Heart left ventricle (tissue), 16 donors: ENCODE results near the gene ABHD14A. TPM values are rescaled to one million over a fixed set of nuclear protein-coding genes. Genes with fewer than 3 reads are reported as not detected.

Experiments used
- ATAC-seq, 4 donors: fragments of 200-7000 bp; cut with Tn5 transposase; one replicate each; pipeline ENCODE4 v1.9.1; 2020 to 2022; ENCODE audit warnings: moderate library complexity in 4 of 4, mild to moderate bottlenecking in 3 of 4, moderate number of reproducible peaks in 1 of 4
- DNase-seq, 5 donors: peaks; one replicate each; pipeline ENCODE4 v3.0.0-alpha.2; 2020
- H3K27ac ChIP-seq, 12 donors: fragments of 200-600 bp; sonication (generic) in 4 of 12; one replicate each; pipeline versions ENCODE4 v1.5.0 to v1.8.0; 2016 to 2022; ENCODE audit warnings: mild to moderate bottlenecking in 2 of 12
- H3K27me3 ChIP-seq, 9 donors: fragments of 200-600 bp; sonication (generic) in 2 of 9; one replicate each; pipeline versions ENCODE4 v1.5.1 to v1.8.0; 2016 to 2022; ENCODE audit warnings: mild to moderate bottlenecking in 3 of 9
- H3K36me3 ChIP-seq, 9 donors: fragments of 200-600 bp; sonication (generic) in 2 of 9; one replicate each; pipeline versions ENCODE4 v1.5.0 to v1.8.0; 2018 to 2022; ENCODE audit warnings: mild to moderate bottlenecking in 2 of 9
- H3K4me1 ChIP-seq, 12 donors: fragments of 200-600 bp; sonication (generic) in 4 of 12; one replicate each; pipeline versions ENCODE4 v1.5.0 to v1.8.0; 2016 to 2022; ENCODE audit warnings: mild to moderate bottlenecking in 3 of 12
- H3K4me3 ChIP-seq, 12 donors: fragments of 200-600 bp; sonication (generic) in 4 of 12; one replicate each; pipeline versions ENCODE4 v1.5.0 to v1.8.0; 2017 to 2022; ENCODE audit warnings: mild to moderate bottlenecking in 9 of 12, moderate library complexity in 4 of 12
- H3K9me3 ChIP-seq, 12 donors: fragments of 200-600 bp; sonication (generic) in 4 of 12; one replicate each; pipeline versions ENCODE4 v1.5.0 to v1.8.0; 2016 to 2022; ENCODE audit warnings: mild to moderate bottlenecking in 1 of 12
- CTCF ChIP-seq, 12 donors: fragments of 200-600 bp; sonication (generic) in 4 of 12; IDR thresholded peaks; one replicate each; pipeline versions ENCODE4 v1.5.0 to v1.8.0; 2018 to 2022; ENCODE audit warnings: antibody characterized with exemption in 12 of 12, mild to moderate bottlenecking in 5 of 12
- POLR2A ChIP-seq, 2 donors: fragments of 450-650 bp; IDR thresholded peaks; one replicate each; pipeline ENCODE4 v1.6.1; 2017; ENCODE audit warnings: antibody characterized with exemption in 2 of 2, mild to moderate bottlenecking in 2 of 2, moderate library complexity in 2 of 2
- WGBS, 4 donors: extraction: QIAGEN DNeasy Blood & Tissue Kit in 2 of 4; methylation state at CpG; one replicate each; pipeline versions ENCODE4 v1.1.5 to v1.1.7; 2013 to 2018; 5-methylcytosine and 5-hydroxymethylcytosine counted together
- intact Hi-C, 10 donors: fragments of 100-400 bp; cut with DNase I; formaldehyde crosslinking; loops; one replicate each; pipeline versions ENCODE4 v1.11.1 to v1.14.2; 2022
- polyA plus RNA-seq, 2 donors: library from polyadenylated mRNA; stranded (reverse); fragments of 200-250 nt; gene quantifications; one replicate each; pipeline ENCODE4 v1.2.3, GENCODE V29; 2013
- total RNA-seq, 9 donors: library from RNA; depleted of rRNA in 2 of 9; stranded (reverse); fragments of >200 nt in 2 of 9; fragmentation: NEBNext Ultra II Directional in 3 of 9; extraction: Animal tissue kit (Norgen Biotek cat#: 25700) in 3 of 9; gene quantifications; one replicate each; pipeline versions ENCODE4 v1.1.0 to v1.2.4, GENCODE V29; 2016 to 2023
- donor health status: ischemic (EF 13 %, LVEDD 7.1; RV severe dilation, severe dysfunction).
- donor health status: healthy with polysubstance abuse.
- donor health status: DM: no; HTN: yes; CAD: no.
- donor health status: DM: no; HTN: no; CAD: no.
- donor health status: ischemic (EF 25% LVEDD 6.9; RV normal size, moderate dysfunction).
- donor health status: ischemic (EF 25% LVEDD 5.7; RV mildly dilated, moderate dysfunction).
- donor health status: healthy.
- donor health status: DM: yes; HTN: yes; CAD: no.
- donor health status: ischemic (EF 35%, LVEDD 5.7; RV mildly dilated, moderate dysfunction).
- donor health status: nonischemic (EF 11% LVEDD 7.7; RV severe dilation, severe dysfunction).
- donor health status: DM: yes; HTN: yes; CAD: no.
- donor health status: PGD.
- donor health status: ischemic (EF 29% LVEDD 5.4; RV normal size, mild dysfunction).
- donor health status: nonischemic (EF 23%, LVEDD 6.1; RV moderate dilation, normal function).

Gene ABHD14A
- total and polyA plus RNA-seq, 11 donors: 17.7 to 70.3 (median 22.1) TPM

- peak; percentile 83 to 94 (median 85) for DNase-seq
- no peaks in the 10 kb centered on the region for H3K9me3 ChIP-seq
- intact Hi-C loops: loop anchor here in 2 of 10 donors (1.0 to 5.0 kb wide), 2 partner anchors 22 to 33 kb away; no protein-coding TSS in a partner anchor
Measured at GRCh38 chr3:52019352-52020080, 44.7 kb downstream of the ABHD14A start.

DNA sequence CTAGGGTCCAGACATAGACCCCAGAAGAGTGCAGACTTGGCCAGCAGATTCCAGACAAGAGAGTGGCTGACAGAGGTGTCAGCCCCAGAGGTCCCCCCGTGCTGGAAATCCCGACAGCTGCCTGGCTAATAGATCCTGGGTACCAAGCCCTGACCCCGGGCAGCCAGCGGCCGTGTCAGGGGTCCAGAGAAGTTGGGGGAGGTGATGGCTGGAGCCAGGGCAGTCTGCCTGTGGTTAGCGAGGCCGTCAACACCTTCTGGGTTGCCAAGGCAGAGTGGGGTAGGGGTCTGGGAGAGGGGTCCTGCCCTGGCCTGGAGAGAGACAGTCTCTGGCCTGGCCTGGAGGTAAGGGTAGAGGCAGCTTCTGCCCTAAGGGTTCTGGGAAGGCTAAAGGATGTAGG lies 45.9 kb downstream of the ABHD14A start:
- Histone ChIP-seq H3K4me3 (no peak overlapping the region), H3K27ac (peak overlapping the region; percentile 81 to 99 (median 93)), H3K4me1 (peaks cover 44 to 100% (median 85%) of the 10 kb centered on the region in 12 donors), H3K9me3 (no peaks in the 10 kb centered on the region), H3K36me3 (no peaks in the 10 kb centered on the region), H3K27me3 (no peaks in the 10 kb centered on the region)
- intact Hi-C loops: loop anchor here in 1 of 10 donors (1.0 kb wide), 1 partner anchor 21 kb away; no protein-coding TSS in a partner anchor
- TF ChIP-seq POLR2A (IDR thresholded peaks at IDR 0.05) (no peak), CTCF (IDR thresholded peaks at IDR 0.05) (no peak)
- ATAC-seq (no peak), DNase-seq (no peak)
- 82 to 92% (median 87%) methylated on average over 7 of the region's 7 CpGs for WGBS, 4 donors

More at GRCh38 chr3:52019352-52020080, 44.7 kb downstream of the ABHD14A start:
- Histone ChIP-seq H3K27ac (peak overlapping the region; percentile 81 to 99 (median 93)), H3K4me3 (no peak overlapping the region), H3K27me3 (no peaks in the 10 kb centered on the region), H3K36me3 (no peaks in the 10 kb centered on the region), H3K4me1 (peaks cover 36 to 100% (median 78%) of the 10 kb centered on the region in 12 donors)
- WGBS, 4 donors: 24 to 29% (median 26%) methylated on average over 16 to 17 of the region's 17 CpGs
- peak; percentile 78 to 83 (median 80) for ATAC-seq
- TF ChIP-seq CTCF (IDR thresholded peaks at IDR 0.05): no peak
- TF ChIP-seq POLR2A (IDR thresholded peaks at IDR 0.05): peak in 1 of 2 donors; percentile 64

DNA sequence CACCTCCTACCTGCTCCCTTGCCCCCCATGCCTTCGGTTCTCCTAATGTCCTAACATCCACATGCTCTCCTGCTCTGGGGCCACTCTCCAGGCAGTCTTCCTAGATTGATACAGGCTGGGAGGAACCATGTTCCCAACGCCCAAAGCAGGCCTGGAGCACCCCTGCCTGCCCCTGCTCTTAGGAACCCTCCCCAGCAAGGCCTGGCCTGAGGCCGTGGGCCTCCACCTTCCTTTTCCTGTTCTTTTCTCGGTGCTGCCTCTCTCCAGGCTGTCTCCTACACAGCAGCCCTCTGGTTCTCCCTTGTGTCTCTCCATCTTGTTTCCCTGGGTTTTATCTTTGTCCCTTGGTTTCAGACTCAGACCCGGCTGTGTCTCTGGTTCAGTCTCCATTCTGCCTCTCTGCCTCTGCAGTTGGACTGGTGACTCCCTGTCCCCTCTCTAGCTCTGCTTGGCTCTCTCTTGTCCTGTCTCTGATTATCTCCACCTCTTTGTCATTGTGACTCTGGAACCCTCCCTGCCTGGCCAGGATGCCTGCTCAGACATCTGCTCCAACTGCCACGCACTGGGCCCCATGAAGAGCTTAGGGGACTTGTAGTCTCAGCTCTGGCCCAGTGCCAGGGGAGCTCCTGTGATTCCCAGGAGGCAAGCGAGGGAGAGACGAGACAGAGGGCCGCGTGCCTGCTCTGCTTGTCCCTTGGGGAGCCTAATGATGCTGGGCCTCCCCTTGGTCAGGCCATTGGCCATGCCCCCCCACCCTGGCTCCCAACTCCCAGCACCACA lies 46.8 kb downstream of the ABHD14A start:
- TF ChIP-seq POLR2A (IDR thresholded peaks at IDR 0.05) (peak in 1 of 2 donors; percentile 50), CTCF (IDR thresholded peaks at IDR 0.05) (no peak)
- Histone ChIP-seq H3K9me3 (no peaks in the 10 kb centered on the region), H3K27ac (peak overlapping the region; percentile 81 to 99 (median 93)), H3K36me3 (no peaks in the 10 kb centered on the region), H3K4me3 (peak overlapping the region in 5 of 12 donors; percentile 32 to 55 (median 48)), H3K27me3 (no peaks in the 10 kb centered on the region), H3K4me1 (peaks cover 42 to 99% (median 85%) of the 10 kb centered on the region in 12 donors)
- intact Hi-C loops: loop anchor here in 1 of 10 donors (2.0 kb wide), 1 partner anchor 31 kb away; no protein-coding TSS in a partner anchor
- DNase-seq: peak; percentile 74 to 90 (median 87)
- peak; percentile 36 to 62 (median 43) for ATAC-seq
- WGBS, 4 donors: 34 to 45% (median 36%) methylated on average over 7 to 10 of the region's 10 CpGs
